HepG2 (cell line): ENCODE data around the gene DCAF6.

Experiments
- CEBPG ChIP-seq: IDR thresholded peaks from 2 replicates; pipeline ENCODE4 v1.6.1; 2016
- CREB3 ChIP-seq: sonication (generic); formaldehyde crosslinking; IDR thresholded peaks from 2 replicates; pipeline ENCODE4 v1.5.0; 2020; ENCODE audit warnings: missing genetic modification reagents
- CTCF ChIP-seq: sonication (generic); formaldehyde crosslinking; IDR thresholded peaks from 2 replicates; pipeline ENCODE4 v1.5.0; 2020; ENCODE audit warnings: mild to moderate bottlenecking, missing genetic modification reagents, moderate library complexity
- EZH2 ChIP-seq: conservative IDR thresholded peaks from 2 replicates; pipeline ENCODE4 v1.6.1; 2012; ENCODE audit warnings: mild to moderate bottlenecking, low read depth, low read length, moderate library complexity
- FOXA3 ChIP-seq: IDR thresholded peaks from 2 replicates; pipeline ENCODE4 v1.6.1; 2016; ENCODE audit warnings: missing genetic modification reagents, missing compliant biosample characterization
- JUN ChIP-seq: sonication (generic); formaldehyde crosslinking; IDR thresholded peaks from 2 replicates; pipeline ENCODE4 v1.4.0; 2020; ENCODE audit warnings: mild to moderate bottlenecking, missing genetic modification reagents
- JUND ChIP-seq: sonication (generic); formaldehyde crosslinking; IDR thresholded peaks from 2 replicates; pipeline ENCODE4 v1.8.0; 2022; ENCODE audit warnings: mild to moderate bottlenecking, missing genetic modification reagents
- KDM1A ChIP-seq: IDR thresholded peaks from 2 replicates; pipeline ENCODE4 v1.6.1; 2016; ENCODE audit warnings: missing compliant biosample characterization
- KDM5B ChIP-seq: sonication (generic); formaldehyde crosslinking; IDR thresholded peaks from 2 replicates; pipeline ENCODE4 v1.4.0; 2020; ENCODE audit warnings: missing genetic modification reagents, mild to moderate bottlenecking, borderline replicate concordance
- PRDM4 ChIP-seq: sonication (generic); formaldehyde crosslinking; IDR thresholded peaks from 2 replicates; pipeline ENCODE4 v1.9.0; 2021; ENCODE audit warnings: missing genetic modification reagents, borderline replicate concordance
- UBTF ChIP-seq: sonication (generic); formaldehyde crosslinking; IDR thresholded peaks from 2 replicates; pipeline ENCODE4 v1.4.0; 2020; ENCODE audit warnings: mild to moderate bottlenecking, missing genetic modification reagents
- ZBTB33 ChIP-seq: sonication (generic); formaldehyde crosslinking; IDR thresholded peaks from 2 replicates; pipeline ENCODE4 v1.4.0; 2020; ENCODE audit warnings: missing genetic modification reagents
- ZBTB7A ChIP-seq: sonication (generic); formaldehyde crosslinking; IDR thresholded peaks from 2 replicates; pipeline ENCODE4 v1.8.0; 2022; ENCODE audit warnings: mild to moderate bottlenecking, missing genetic modification reagents
- ZNF230 ChIP-seq: sonication (generic); formaldehyde crosslinking; IDR thresholded peaks from 2 replicates; pipeline ENCODE4 v1.4.0; 2020; ENCODE audit warnings: mild to moderate bottlenecking, missing genetic modification reagents

GRCh38 chr1:168087696-168088095 is 151.2 kb downstream of the DCAF6 start:
- TF ChIP-seq UBTF (CRISPR knock-in tag) (no peak), PRDM4 (CRISPR knock-in tag) (no peak), KDM1A (CRISPR knock-in tag) (no peak), ZNF230 (no peak), CTCF (CRISPR knock-in tag) (no peak), ZBTB33 (CRISPR knock-in tag) (no peak), EZH2 (no peak), ZBTB7A (CRISPR knock-in tag) (no peak), CEBPG (no peak), CREB3 (CRISPR knock-in tag) (no peak), KDM5B (CRISPR knock-in tag) (no peak), FOXA3 (no peak), JUN (CRISPR knock-in tag) (no peak), JUND (no peak)
